NCI-H748 (cell line): ENCODE results near the gene ASB14.
"Not testable (repeated sequence)": the region's sequence is repeated elsewhere in the genome, so short reads cannot be mapped to it uniquely, and the experiment has no call there.

Source experiments
- DNase-seq: peaks from one replicate; lab custom pipeline; 2025; ENCODE audit not compliant: unreplicated experiment; lab: John Stamatoyannopoulos, UW

Gene ASB14

DNA sequence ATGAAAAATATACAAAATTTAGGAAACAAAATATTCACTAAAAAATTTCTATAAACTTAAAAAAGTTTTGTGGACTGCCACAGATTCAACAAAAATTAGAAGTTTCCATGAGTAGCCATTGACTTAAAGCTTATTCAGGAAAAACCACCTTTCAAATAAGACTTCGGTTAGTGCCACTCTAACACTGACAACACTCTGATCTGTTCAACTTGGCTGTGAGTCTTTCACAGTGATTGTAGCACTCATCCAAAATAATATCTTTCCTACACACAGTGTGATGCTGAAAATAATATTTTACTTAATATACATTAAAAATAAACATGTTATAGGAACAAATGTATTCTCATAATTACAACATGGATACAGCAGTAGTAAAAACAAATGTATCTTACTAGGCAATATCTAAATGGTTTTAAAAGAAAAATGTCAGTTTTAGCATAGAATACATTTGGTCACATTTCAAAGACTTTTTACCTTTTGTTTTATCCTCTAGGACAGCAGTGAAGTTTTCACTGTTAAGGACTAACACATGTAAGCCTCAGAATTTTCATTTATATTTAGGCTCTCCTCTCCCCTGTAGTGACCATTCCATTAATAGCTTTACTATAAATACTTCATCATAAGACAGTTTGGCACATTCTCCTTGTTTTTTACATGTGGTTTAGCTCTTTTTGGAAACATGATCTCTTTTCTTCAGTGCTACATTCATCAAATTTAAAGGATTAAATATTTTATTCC, at the start of gene ASB14:
ASB14 (minus strand) TSS at position 527 of the 738 bp plus-strand sequence. CDS start 652 bp downstream, outside the sequence.
- DNase-seq = no peak

DNA sequence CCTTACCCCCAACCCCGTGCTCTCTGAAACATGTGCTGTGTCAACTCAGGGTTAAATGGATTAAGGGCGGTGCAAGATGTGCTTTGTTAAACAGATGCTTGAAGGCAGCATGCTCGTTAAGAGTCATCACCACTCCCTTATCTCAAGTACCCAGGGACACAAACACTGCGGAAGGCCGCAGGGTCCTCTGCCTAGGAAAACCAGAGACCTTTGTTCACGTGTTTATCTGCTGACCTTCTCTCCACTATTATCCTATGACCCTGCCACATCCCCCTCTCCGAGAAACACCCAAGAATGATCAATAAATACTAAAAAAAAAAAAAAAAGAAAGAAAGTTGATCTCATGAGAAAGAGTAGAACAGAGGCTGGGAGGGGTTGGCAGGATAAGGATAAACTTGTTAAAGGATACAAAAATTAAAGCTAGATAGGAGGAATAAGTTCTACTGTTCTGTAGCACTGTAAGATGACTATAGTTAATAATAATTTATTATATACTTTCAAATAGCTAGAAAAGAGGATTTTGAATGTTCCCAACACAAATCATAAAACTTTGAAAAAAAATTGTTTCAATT, 46.7 kb upstream of the ASB14 start:
- DNase-seq = not testable (repeated sequence)

DNA sequence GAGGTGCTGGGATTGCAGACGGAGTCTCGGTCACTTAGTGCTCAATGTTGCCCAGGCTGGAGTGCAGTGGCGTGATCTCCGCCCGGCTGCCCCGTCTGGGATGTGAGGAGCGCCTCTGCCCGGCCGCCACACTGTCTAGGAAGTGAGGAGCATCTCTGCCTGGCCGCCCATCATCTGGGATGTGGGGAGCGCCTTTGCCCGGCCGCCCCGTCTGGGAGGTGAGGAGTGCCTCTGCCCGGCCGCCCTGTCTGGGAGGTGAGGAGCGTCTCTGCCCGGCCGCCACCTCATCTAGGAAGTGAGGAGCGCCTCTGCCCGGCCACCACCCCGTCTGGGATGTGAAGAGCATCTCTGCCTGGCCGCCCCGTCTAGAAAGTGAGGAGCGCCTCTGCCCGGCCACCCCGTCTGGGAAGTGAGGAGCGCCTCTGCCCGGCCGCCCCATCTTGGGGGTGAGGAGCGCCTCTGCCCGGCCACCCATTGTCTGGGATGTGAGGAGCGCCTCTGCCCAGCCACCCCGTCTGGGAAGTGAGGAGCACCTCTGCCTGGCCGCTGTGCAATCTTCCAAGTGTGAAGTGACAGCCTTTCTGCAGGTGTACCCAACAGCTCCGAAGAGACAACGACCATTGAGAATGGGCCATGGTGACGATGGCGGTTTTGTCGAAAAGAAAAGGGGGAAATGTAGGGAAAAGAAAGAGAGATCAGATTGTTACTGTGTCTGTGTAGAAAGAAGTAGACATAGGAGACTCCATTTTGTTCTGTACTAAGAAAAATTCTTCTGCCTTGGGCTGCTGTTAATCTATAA, 46.0 kb upstream of the ASB14 start:
- not testable (repeated sequence) for DNase-seq

DNA sequence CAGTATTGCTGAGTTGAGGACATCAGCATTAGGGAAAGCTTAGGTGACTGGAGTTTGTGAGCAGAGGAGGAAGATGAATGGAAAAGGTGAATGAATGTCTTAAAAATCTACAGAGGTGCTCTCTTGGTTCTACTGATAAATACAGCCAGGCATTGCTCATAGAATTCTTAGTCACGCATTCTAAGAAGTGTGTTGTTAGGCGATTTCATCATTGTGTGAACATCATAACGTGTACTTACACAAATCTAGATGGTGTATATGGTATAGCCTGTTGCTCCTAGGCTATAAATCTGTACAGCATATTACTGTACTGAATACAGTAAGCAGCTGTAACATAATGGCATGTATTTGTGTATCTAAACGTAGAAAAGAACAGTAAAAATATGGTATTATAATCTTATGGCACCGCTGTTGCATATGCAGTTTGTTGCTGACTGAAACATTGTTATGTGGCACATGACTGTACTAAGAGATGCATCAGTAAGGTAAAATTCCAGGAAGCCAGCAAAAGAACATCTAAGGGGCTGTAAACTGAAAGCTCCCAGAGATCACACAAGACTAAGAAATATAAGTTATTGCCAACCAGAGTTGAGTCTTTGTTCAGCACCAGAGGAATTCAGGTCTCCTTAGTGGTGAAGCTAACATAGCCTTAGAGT, 42.9 kb upstream of the ASB14 start:
- DNase-seq = no peak

DNA sequence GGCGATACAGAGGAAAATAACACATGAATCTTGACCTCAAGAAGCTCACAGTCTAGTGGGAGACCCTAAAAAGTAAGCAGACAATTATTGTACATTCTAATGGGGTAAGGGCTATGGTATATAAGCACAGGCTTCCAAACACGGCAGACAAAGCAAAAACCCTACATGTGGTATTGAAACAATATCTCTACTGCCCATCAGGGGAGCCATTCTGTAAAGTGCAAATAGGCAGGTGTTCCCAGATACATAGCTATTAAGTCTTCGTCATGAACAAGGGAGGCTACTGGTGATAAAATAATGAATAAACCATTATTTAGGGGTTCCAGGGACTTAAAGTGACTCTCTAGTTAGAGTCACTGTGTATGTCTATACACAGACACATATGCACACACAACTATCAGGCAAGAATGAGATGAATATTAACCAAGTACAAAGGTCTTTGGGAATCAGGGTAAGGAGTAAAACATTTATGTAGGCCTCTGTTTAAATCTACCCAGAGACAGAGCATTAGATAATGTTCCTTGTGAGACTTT, 38.7 kb upstream of the ASB14 start:
- DNase-seq = peak; percentile 94

DNA sequence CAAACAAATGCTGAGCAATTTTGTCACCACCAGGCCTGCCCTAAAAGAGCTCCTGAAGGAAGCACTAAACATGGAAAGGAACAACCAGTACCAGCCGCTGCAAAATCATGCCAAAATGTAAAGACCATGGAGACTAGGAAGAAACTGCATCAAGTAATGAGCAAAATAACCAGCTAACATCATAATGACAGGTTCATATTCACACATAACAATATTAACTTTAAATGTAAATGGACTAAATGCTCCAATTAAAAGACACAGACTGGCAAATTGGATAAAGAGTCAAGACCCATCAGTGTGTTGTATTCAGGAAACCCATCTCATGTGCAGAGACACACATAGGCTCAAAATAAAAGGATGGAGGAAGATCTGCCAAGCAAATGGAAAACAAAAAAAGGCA, 34.0 kb upstream of the ASB14 start:
- DNase-seq = not testable (repeated sequence)

DNA sequence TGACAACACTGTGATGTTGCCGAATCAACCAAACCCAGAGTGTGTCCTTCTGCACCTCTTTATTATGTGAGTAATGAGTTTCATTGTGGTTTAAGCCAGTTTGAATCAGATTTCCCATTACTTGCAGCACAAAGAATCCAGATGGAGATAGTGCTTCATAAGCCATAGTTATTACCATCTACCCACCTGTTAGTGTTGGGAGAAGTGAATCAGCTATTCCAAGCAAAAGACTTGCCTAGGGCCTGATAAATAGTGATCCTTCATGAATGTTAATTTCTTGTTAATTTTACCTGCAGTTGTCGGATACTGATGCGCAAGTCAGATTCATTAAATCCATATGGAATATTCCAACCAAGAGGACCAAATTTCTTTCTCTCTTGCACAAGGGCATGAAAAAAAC, 21.7 kb upstream of the ASB14 start:
- no peak for DNase-seq

DNA sequence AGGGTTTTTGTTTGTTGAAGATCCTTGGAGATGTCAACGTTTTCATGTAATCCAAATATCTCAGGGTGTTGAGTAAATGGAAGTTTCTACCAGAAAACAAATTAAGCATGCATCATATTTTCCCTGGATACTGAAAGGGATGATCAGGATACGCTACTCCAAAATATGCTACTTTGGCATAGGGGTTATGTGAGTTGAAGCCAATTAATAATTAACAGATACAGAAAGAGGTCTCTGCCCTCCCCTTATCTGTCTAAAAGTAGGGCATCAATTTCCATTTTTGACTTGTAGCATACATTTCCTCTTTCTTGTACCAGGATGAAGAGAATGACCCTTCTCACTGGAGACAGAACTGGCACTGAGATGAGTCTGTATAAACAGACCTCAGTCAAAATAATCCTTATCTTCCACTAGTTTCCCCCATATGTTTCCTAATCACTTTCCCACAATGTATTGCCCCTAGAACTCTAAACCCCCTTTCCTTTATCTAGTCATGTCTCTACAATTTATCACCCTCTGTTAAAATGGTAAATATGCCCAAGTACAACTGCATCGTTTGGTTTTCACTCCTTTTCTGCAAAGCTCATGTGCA, 17.4 kb upstream of the ASB14 start:
- no peak for DNase-seq

DNA sequence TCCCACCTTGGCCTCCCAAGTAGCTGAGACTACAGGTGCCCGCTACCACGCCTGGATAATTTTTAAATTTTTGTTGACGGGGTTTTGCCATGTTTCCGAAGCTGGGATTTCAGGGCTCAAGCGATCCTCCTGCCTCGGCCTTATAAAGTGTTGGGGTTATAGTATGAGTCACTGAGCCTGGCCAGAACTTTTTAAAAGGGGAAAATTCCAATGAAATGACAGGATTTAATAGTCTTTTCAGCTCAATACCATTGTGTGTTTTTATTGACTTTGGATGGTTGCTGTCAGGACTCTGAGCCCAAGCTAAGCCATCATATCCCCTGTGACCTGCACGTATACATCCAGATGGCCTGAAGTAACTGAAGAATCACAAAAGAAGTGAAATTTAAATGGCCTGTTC, 11.0 kb upstream of the ASB14 start:
- not testable (repeated sequence) for DNase-seq

DNA sequence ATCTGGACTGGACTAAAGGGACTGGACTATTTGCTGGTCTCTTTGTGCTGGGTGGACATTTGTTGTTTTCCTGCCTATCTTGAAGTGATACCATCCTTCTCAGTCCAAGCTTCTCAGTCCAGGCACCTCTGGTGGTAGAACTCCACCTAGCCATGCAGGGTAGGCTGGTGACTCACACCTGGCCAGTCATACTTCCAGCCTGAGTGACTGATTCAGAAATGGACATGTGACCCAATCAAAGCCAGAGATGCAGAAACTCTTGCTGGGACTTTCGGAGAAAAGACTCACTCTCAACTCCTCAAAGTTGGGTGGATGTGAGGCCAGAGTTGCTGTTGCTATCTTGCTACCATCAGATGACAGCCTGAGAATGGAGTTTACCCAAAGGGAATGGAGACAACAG, 5.6 kb upstream of the ASB14 start:
- no peak for DNase-seq

DNA sequence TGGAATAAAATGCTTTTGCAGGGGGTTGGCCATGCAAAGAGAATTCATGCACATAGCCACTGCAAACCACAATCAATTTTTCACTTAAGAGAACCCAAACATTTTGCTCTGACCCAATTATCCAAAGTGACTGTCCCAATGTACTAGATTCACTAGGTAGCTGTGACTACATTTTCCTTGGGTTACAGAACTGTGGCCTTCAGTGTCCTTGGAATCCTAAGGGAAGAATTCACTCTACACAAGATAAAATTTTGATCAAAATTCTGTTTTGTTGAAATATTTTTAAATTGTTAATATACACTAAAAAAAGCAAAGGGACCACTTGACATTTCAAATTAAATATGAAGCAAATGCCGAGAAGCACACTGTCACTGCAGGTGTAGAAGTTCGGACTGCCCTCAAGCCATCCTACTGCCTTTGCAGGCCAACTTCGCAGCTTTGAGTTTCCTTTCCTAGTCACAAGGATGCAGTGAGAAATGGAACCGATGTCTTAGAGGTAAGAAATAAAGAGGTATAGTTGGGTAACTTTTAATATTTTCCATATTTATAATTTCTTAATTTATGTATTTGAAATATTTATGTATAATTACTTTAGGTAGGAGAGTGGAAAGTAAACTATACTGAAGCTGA, 527 bp upstream of the ASB14 start:
- no peak for DNase-seq

DNA sequence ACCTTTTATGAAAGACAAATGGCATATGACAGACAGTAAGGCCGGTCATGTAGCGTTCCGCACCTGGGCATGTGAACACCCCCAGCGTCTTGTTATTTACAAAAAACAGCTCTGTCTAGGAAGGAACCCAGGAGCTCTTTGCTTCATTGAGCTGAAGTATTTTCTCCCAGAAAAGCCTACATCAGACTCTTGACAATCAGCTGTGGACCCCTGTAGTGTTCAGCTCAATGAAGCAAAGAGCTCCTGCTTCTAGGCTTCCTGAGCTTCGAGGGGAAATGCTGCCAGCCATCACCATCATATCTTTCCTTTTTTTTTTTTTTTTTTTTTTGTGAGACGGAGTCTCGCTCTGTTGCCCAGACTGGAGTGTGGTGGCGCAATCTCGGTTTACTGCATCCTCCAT, 4.1 kb downstream of the ASB14 start:
- no peak for DNase-seq

DNA sequence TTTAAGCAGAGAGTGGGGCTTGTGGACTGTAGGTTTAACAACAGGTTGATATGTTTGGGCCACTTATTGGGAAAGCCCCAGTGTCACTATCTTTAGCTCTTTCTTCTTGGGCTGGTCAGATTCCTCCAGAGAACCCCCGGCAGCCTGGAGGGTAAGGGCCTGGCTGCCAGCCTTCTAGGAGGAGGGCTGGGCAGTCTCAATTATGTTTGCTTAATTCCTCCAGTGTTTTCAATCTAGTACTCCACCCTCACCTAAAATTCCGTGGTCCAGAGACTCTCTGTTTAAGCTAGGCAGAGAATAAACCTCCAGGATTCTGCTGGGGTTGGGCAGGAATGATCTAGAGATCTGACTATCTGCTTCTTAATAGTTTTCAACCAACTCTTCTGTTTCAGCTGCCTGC, 5.3 kb downstream of the ASB14 start:
- no peak for DNase-seq

DNA sequence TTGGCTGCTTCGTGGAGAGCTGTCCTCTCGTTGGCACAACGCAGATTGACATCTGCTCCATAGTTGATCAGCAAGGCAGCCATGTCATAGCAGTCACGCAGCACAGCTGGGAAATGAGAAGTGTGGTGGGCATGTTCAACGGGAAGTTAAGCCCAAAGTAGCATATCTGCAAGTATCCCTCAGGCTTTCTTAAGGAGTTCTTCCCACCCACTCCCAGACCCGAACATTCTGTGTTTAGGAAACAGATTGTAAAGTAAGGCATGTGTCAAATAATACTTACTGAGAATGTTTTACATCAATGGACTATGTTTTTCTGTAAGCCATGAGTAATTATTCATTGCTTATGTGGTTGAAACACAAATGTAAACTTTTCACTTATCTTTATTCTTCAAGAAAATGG, 9.2 kb downstream of the ASB14 start:
- no peak for DNase-seq

DNA sequence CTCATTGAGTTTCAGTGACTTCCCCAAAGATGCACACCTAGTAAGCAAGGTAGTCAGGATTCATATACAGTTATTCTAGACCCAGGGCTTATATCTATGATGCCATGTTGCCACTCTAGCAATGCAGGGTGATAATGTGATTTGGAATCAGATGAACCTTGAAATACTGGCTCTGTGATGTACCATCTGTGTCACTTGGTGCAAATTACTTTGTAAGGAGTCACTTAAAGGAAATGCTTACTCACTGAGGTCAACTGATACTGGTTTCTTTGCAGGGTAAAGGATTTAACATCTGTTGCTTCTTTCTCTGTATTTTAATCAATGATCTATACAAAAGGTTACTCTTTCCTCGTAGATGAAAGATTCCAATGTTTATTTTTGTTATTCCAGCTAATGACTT, 10.8 kb downstream of the ASB14 start:
- no peak for DNase-seq

DNA sequence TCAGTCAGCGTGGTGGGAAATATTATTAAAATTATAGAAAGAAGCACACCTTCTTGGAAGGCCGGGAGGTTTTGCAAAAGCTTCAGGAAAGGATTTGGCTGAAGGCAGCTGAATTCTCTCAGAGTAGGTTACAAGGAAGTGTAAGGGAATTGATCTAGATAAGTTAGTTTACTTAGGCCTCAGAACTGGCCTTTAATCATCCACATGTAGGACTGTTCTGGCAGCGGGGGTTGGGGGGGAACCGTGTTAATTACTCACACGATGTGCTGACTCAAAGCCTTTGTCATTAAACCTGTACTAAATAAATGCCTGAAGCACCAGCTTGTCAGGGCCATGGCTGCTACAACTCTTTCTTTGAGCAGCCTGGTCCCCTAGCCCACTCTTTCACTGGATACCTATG, 12.8 kb downstream of the ASB14 start:
- no peak for DNase-seq

DNA sequence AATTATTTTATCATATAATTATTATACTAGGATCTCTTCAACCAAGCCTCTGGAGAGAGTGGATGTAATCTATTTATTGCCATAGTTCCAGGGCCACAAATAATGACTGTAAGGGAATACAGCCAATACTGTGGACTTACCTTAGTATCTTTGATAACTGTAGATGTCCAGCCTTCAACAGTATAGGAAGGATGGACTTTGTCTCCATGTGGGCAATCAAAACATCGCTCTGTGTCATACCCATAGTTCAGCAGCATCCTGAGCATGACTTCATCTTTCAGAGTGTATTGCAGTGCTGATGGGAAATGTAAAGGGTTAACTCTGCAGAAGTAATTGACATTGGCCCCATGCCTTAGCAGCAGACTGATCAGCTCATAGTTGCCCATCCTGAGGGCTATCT, 14.2 kb downstream of the ASB14 start:
- no peak for DNase-seq

DNA sequence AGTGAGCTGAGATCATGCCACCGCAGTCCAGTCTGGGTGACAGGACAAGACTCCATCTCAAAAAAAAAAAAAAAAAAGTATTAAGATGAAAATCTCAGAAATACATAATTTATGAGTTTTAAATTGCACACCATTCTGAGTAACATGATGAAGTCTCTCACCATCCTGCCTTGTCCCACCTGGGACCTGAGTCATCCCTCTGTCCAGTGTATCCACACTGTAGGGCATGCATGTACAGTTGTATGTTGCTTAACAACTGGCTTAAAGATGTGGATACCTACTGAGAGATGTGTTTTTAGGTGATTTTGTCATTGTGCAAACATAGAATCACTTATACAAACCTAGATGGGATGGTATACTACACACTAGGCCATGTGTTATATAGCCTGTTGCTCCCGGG, 17.1 kb downstream of the ASB14 start:
- DNase-seq = no peak

DNA sequence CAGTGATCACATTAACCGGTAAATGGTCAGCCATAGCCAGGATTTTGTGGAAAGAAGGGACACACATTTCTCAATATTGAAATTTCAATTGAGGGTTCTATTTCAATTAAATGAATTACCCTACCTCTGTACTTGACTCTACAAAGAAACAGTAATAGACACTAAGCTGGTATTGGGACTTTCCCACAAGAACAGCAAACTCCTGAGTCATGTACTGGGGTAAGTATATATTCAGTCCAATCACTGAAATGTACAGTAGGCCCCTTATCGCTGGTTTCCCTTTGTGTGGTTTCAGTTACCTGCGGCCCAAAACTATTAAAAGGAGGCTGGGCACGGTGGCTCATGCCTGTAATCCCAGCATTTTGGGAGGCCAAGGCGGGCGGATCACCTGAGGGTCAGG, 17.6 kb downstream of the ASB14 start:
- no peak for DNase-seq

DNA sequence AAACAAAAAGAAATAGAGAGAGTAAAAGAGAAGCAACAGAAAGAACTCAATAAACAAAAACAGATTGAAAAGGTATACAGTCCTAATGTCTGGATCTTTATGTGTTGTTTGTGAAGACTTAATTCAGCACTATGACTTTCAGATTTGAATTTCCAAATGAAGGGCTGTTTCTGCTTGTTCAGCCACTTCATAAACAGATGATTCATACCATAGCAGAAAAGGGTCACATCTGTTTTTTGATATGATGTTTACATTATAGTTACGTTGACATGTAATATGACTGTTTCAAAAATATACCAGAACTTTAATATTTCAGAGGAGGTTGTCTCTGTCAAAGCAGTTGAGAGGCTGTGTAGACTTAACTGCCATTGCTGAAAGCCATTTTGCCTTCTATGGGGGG, 24.1 kb downstream of the ASB14 start:
- DNase-seq = no peak

DNA sequence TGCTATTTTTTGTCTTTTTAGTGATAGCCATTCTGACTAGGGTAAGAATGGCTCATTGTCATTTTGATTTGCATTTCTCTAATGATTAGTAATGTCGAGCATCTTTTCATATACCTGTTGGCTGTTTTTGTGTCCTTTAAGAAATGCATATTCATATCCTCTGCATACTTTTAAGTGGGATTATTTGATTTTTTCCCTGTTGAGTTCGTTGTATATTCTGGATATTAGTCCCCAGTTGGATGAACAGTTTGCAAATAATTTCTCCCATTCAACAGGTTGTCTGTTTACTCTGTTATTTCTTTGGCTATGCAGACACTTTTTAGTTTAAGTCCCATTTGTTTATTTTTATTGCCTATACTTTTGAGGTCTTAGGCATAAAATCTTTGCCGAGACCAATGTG, 30.6 kb downstream of the ASB14 start:
- DNase-seq = no peak
